NT2/D1 (cell line): Measurements from ENCODE around the gene OSBPL10.
"Not testable (repeated sequence)": the region's sequence is repeated elsewhere in the genome, so short reads cannot be mapped to it uniquely, and the experiment has no call there.

Source experiments
- DNase-seq: peaks from one replicate; pipeline ENCODE4 v3.0.0-alpha.2; 2011; ENCODE audit warnings: low read depth, low spot score
- H3K27me3 ChIP-seq: 2 replicates; pipeline ENCODE4 v1.6.0; 2011; ENCODE audit warnings: mild to moderate bottlenecking; ENCODE audit not compliant: insufficient read length, insufficient read depth
- H3K36me3 ChIP-seq: 2 replicates; pipeline ENCODE4 v1.6.1; 2011; ENCODE audit warnings: mild to moderate bottlenecking, low read length, mixed read lengths; ENCODE audit not compliant: insufficient read depth, insufficient read length
- H3K4me1 ChIP-seq: 2 replicates; pipeline ENCODE4 v1.5.1; 2011; ENCODE audit not compliant: insufficient read depth, insufficient read length
- H3K4me3 ChIP-seq: 2 replicates; pipeline ENCODE4 v1.5.1; 2011; ENCODE audit warnings: low read depth; ENCODE audit not compliant: insufficient read length
- H3K9ac ChIP-seq: 2 replicates; pipeline ENCODE4 v1.6.0; 2011; ENCODE audit warnings: low read depth; ENCODE audit not compliant: insufficient read length
- H3K9me3 ChIP-seq: 2 replicates; pipeline ENCODE4 v1.5.1; 2011; ENCODE audit warnings: mild to moderate bottlenecking, low read length; ENCODE audit not compliant: insufficient read depth
- SUZ12 ChIP-seq: IDR thresholded peaks from 2 replicates; pipeline ENCODE4 v1.6.1; 2011; ENCODE audit not compliant: insufficient read length, insufficient read depth; ENCODE audit errors: extremely low read depth
- YY1 ChIP-seq: IDR thresholded peaks from 2 replicates; pipeline ENCODE4 v1.6.1; 2011; ENCODE audit not compliant: insufficient read length, insufficient read depth
- ZNF274 ChIP-seq: IDR thresholded peaks from 2 replicates; pipeline ENCODE4 v1.6.1; 2011; ENCODE audit warnings: mild to moderate bottlenecking, low read depth, low read length

OSBPL10 gene

DNA sequence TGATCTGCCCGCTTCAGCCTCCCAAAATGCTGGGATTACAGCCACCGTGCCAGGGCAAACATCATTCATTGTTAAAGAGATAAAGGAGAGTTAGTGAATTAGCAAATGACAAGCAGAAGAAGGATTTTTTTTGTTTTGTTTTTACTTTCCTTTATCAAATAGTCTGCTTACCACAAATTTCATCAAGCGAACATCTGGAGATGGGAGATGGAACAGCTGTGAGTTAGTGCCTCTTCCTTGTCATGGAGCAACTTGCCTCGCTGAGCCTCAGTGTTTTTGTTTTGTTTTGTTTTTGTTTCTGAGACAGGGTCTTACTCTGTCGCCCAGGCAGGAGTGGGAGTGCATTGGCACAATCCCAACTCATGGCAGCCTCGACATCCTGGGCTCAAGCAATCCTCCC, 16.4 kb upstream of the OSBPL10 start:
- no peak overlapping the region for H3K4me3 ChIP-seq
- H3K27me3 ChIP-seq, result no peaks in the 10 kb centered on the region
- H3K9ac ChIP-seq, result no peak overlapping the region
- DNase-seq, result no peak
- H3K9me3 ChIP-seq, result peaks cover 14% of the 10 kb centered on the region; the same call in 1 of the 2 replicates
- no peaks in the 10 kb centered on the region for H3K4me1 ChIP-seq
- no peaks in the 10 kb centered on the region for H3K36me3 ChIP-seq
- no peak for TF ChIP-seq SUZ12
- TF ChIP-seq ZNF274, result no peak
- TF ChIP-seq YY1, result no peak

DNA sequence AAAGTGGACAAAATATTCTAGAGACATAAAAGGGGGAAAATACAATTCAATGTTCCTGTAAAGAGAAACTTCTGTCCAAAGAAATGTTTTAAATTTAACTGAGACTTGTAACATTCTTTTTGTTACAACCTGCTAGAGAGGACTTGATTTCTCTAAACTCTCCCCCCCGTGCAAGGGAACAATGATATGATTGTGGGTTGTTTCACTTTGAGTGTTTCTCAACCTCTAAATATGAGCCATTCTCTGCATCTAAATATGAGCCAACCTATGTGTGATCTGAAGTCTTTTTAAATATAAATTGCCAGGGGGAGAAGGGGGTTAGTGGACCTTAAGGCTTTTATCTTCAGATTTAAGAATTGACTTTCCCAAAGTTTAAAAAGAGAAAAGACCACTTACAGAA, 15.1 kb upstream of the OSBPL10 start:
- Histone ChIP-seq H3K36me3 (no peaks in the 10 kb centered on the region), H3K27me3 (no peaks in the 10 kb centered on the region), H3K4me3 (no peak overlapping the region), H3K9me3 (peaks cover 25% of the 10 kb centered on the region), H3K9ac (no peak overlapping the region), H3K4me1 (no peaks in the 10 kb centered on the region)
- no peak for DNase-seq
- TF ChIP-seq YY1, result no peak
- no peak for TF ChIP-seq SUZ12
- TF ChIP-seq ZNF274, result no peak

DNA sequence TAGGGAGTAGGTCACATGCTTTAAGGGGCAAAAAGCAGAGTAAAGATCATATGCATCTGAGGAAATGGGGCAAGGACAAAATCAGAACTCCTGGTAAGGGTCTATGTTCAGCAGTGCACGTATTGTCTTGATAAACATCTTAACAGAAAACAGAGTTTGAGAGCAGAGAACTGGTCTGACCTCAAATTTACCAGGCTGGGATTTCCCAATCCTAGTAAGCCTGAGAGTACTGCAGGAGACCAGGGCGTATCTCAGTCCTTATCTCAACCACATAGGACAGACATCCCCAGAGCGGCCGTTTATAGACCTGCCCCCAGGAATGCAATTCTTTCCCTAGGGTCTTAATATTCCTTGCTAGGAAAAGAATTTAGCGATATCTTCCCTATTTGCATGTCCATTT, 14.0 kb upstream of the OSBPL10 start:
- not testable (repeated sequence) for DNase-seq, H3K27me3 ChIP-seq, H3K36me3 ChIP-seq, H3K4me3 ChIP-seq, H3K9ac ChIP-seq, H3K4me1 ChIP-seq
- peaks cover 37% of the 10 kb centered on the region for H3K9me3 ChIP-seq

DNA sequence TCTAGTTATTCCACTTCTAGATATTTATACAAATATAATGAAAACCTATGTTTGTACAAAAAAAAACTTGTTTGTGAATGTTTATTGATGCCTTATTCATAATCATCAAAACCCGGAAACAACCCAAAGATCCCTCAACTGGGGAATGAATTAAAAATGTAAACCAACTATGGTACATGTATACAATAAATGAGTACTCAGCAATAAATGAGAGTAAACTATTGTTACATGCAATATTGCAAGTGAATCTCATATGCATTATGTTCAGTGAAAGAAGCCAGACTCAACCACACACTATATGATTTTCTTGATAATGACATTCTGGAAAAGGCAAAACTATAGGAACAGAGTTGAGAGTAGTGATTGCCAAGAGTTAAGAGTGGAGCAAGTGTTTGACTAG, 12.8 kb upstream of the OSBPL10 start:
- DNase-seq, result no peak
- TF ChIP-seq YY1 (no peak), SUZ12 (no peak), ZNF274 (no peak)
- H3K27me3 ChIP-seq, result no peaks in the 10 kb centered on the region
- H3K9ac ChIP-seq, result no peak overlapping the region
- H3K4me3 ChIP-seq, result no peak overlapping the region
- H3K4me1 ChIP-seq, result no peaks in the 10 kb centered on the region
- no peaks in the 10 kb centered on the region for H3K36me3 ChIP-seq
- peaks cover 48% of the 10 kb centered on the region for H3K9me3 ChIP-seq

DNA sequence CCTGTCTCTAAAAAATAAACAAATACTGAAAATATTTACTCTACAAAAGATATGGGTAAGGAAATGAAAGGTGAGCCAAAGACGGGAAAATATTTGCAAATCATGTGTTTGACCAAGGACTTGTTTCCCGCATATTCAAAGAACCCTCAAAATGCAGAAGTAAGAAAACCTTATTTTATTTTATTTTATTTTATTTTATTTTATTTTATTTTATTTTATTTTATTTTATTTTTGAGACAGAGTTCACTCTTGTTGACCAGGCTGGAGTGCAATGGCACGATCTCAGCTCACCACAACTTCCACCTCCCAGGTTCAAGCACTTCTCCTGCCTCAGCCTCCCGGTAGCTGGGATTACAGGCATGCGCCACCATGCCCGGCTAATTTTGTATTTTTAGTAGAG, 11.9 kb upstream of the OSBPL10 start:
- H3K9ac ChIP-seq, H3K36me3 ChIP-seq, H3K4me1 ChIP-seq, H3K4me3 ChIP-seq, DNase-seq, H3K27me3 ChIP-seq: not testable (repeated sequence)
- H3K9me3 ChIP-seq, result peaks cover 57% of the 10 kb centered on the region

DNA sequence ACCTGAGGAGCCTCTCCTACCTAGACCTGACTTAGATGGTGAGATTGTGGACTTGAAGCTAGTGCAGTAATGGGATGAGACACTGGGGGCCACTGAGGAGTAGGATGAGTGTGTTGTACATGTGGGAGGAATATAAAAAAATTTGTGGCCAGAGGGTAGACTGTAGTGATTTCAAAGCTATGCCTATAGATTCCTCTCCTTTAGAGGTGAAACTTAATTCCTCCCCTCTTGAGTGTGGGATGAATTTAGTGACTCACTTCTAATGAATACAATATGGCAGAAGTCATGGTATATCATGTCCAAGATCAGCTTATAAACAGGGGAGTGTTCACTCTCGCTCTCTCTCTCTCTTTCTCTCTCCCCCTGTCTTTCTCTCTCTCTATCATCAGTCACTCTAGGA, 7.2 kb upstream of the OSBPL10 start:
- Histone ChIP-seq H3K9me3 (peaks cover 49% of the 10 kb centered on the region), H3K36me3 (peaks cover 2% of the 10 kb centered on the region), H3K27me3 (peaks cover 3% of the 10 kb centered on the region), H3K4me3 (no peak overlapping the region), H3K4me1 (no peaks in the 10 kb centered on the region), H3K9ac (no peak overlapping the region)
- TF ChIP-seq ZNF274, result no peak
- no peak for TF ChIP-seq YY1
- TF ChIP-seq SUZ12, result no peak
- no peak for DNase-seq

DNA sequence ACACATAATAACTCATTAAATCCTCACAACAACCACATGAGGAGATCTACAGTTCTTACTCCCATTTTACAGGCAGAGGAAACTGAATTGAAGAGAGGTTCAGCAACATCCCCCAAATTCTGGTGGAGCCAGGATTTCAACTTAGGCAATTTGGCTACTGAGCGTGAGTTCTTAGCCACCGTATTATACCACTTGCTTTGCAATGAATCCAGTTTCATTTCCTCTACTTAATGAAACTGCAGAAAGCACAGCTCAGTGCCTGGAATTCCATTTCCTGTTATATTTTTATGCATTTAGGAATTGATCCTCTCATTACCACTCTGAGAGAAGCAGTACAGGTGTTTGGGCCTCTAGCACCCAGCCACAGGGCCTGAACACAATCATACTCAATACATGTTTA, 4.8 kb upstream of the OSBPL10 start:
- H3K9ac ChIP-seq, result no peak overlapping the region
- TF ChIP-seq YY1 (no peak), ZNF274 (no peak), SUZ12 (no peak)
- no peaks in the 10 kb centered on the region for H3K4me1 ChIP-seq
- peaks cover 30% of the 10 kb centered on the region for H3K9me3 ChIP-seq
- H3K4me3 ChIP-seq, result no peak overlapping the region
- H3K27me3 ChIP-seq, result peaks cover 26% of the 10 kb centered on the region
- no peak for DNase-seq
- H3K36me3 ChIP-seq, result peaks cover 2% of the 10 kb centered on the region

DNA sequence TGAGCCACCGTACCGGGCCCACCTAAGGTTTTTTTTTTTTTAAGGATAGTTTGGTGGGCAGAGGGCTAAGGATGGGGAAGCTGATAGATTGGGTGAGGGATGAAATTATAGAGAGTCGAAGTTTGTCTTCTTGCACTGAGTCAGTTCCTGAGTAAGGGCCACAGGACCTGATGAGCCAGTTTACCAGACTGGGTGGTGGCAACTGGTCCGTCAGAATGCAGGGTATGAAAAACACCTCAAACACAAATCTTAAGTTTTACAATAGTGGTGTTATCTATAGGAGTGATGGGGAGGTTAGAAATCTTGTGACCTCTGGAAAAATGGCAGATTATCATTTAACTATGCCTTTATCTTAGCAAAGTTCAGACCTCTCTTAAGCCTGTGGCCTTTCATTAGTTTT, 3.3 kb upstream of the OSBPL10 start:
- H3K36me3 ChIP-seq, result peaks cover 6% of the 10 kb centered on the region
- H3K4me1 ChIP-seq, result no peaks in the 10 kb centered on the region
- no peak for DNase-seq
- H3K9ac ChIP-seq, result no peak overlapping the region
- H3K9me3 ChIP-seq, result peaks cover 15% of the 10 kb centered on the region
- no peak overlapping the region for H3K4me3 ChIP-seq
- TF ChIP-seq YY1, result no peak
- TF ChIP-seq ZNF274, result no peak
- TF ChIP-seq SUZ12, result no peak
- peaks cover 26% of the 10 kb centered on the region for H3K27me3 ChIP-seq
